KMS-11 (cell line): ENCODE measurements around the gene SLC22A7.

Experiments
- H2AFZ ChIP-seq: fragments of 200-600 bp; sonication (generic); 2 replicates; pipeline ENCODE4 v1.6.1; 2016; ENCODE audit warnings: antibody characterized with exemption, mixed run types, low read depth
- H3K27ac ChIP-seq: fragments of 200-600 bp; sonication (generic); 2 replicates; pipeline ENCODE4 v1.6.1; 2016; ENCODE audit warnings: mild to moderate bottlenecking, mixed run types
- H3K27me3 ChIP-seq: fragments of 200-600 bp; sonication (generic); 2 replicates; pipeline ENCODE4 v1.6.1; 2017; ENCODE audit warnings: mild to moderate bottlenecking, low read depth, mixed run types, moderate library complexity; ENCODE audit not compliant: insufficient read depth
- H3K36me3 ChIP-seq: fragments of 200-600 bp; sonication (generic); 2 replicates; pipeline ENCODE4 v1.6.1; 2017; ENCODE audit warnings: mild to moderate bottlenecking, mixed run types; ENCODE audit not compliant: insufficient read depth
- H3K4me1 ChIP-seq: fragments of 200-600 bp; sonication (generic); 2 replicates; pipeline ENCODE4 v1.6.1; 2016; ENCODE audit warnings: mild to moderate bottlenecking, low read depth, mixed run types; ENCODE audit not compliant: poor library complexity, severe bottlenecking
- H3K4me2 ChIP-seq: fragments of 200-600 bp; sonication (generic); 2 replicates; pipeline ENCODE4 v1.7.0; 2016; ENCODE audit warnings: mild to moderate bottlenecking, mixed run types
- H3K4me3 ChIP-seq: fragments of 200-600 bp; sonication (generic); IDR thresholded peaks from 2 replicates; pipeline ENCODE4 v1.6.1; 2017; ENCODE audit warnings: low read depth, low read length, mixed read lengths; ENCODE audit not compliant: insufficient read depth
- H3K79me2 ChIP-seq: fragments of 200-600 bp; sonication (generic); 2 replicates; pipeline ENCODE4 v1.6.1; 2016; ENCODE audit warnings: low read depth, mixed run types; ENCODE audit not compliant: insufficient read depth
- H3K9ac ChIP-seq: fragments of 200-600 bp; sonication (generic); 2 replicates; pipeline ENCODE4 v1.6.1; 2016; ENCODE audit warnings: mild to moderate bottlenecking, mixed run types
- H4K20me1 ChIP-seq: fragments of 200-600 bp; sonication (generic); 2 replicates; pipeline ENCODE4 v1.6.1; 2016; ENCODE audit warnings: mild to moderate bottlenecking, mixed run types; ENCODE audit not compliant: insufficient read depth
- CTCF ChIP-seq: fragments of 200-600 bp; sonication (generic); conservative IDR thresholded peaks from 2 replicates; pipeline ENCODE4 v1.6.1; 2017; ENCODE audit warnings: low read depth, mild to moderate bottlenecking, antibody characterized with exemption, low read length, moderate library complexity, mixed read lengths

Gene SLC22A7

GRCh38 chr6:43283905-43284304 is 14.2 kb upstream of the SLC22A7 start:
- no peak overlapping the region for H3K27ac ChIP-seq
- no peaks in the 10 kb centered on the region for H4K20me1 ChIP-seq
- H3K4me3 ChIP-seq: no peak overlapping the region
- no peak overlapping the region for H3K4me2 ChIP-seq
- peaks cover 21% of the 10 kb centered on the region for H3K27me3 ChIP-seq
- no peak overlapping the region for H2AFZ ChIP-seq
- H3K36me3 ChIP-seq: no peaks in the 10 kb centered on the region
- no peaks in the 10 kb centered on the region for H3K79me2 ChIP-seq
- H3K4me1 ChIP-seq: no peaks in the 10 kb centered on the region
- no peak overlapping the region for H3K9ac ChIP-seq
- no peak for TF ChIP-seq CTCF

DNA sequence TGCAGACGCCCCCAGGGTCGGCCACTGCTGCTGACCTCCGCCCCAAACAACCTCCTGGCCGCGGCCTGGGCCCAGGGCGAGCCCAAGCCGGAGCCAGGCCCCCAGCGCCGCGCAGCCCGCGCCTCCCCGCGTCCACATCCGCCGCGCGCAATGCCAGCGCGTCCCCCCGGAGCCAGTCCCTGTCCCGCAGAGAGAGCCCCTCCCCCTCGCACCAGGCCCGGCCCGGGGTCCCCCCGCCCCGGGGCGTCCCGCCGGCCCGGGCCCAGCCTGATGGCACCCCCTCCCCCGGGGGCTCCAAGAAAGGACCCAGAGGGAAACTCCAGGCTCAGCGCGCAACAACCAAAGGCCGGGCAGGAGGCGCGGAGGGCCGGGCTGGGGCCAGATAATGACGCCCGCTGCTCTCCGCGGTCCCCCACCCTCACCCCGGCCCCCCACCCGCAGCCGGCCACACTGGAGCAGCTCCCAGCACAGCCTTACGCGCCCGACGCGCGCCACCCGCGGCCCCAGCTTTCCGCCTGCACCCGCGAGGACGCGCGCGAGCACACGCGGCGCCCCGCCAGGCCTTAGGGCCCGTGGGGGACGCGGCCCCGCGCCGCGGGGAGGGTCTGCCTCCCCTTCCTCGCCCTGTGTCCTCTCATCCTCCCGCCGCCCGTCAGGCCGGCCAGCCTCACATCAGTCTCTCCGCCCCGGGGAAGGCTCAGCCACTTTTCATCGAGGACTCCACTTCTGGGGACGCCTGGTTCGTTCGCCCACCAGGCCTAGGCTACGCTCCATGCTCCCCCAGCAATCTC is 12.9 kb upstream of the SLC22A7 start:
- H3K79me2 ChIP-seq: no peaks in the 10 kb centered on the region
- no peak for TF ChIP-seq CTCF
- no peak overlapping the region for H2AFZ ChIP-seq
- H4K20me1 ChIP-seq: no peaks in the 10 kb centered on the region
- H3K36me3 ChIP-seq: no peaks in the 10 kb centered on the region
- H3K27ac ChIP-seq: no peak overlapping the region
- no peak overlapping the region for H3K9ac ChIP-seq
- H3K4me2 ChIP-seq: no peak overlapping the region
- no peaks in the 10 kb centered on the region for H3K4me1 ChIP-seq
- no peak overlapping the region for H3K4me3 ChIP-seq
- peaks cover 21% of the 10 kb centered on the region for H3K27me3 ChIP-seq

DNA sequence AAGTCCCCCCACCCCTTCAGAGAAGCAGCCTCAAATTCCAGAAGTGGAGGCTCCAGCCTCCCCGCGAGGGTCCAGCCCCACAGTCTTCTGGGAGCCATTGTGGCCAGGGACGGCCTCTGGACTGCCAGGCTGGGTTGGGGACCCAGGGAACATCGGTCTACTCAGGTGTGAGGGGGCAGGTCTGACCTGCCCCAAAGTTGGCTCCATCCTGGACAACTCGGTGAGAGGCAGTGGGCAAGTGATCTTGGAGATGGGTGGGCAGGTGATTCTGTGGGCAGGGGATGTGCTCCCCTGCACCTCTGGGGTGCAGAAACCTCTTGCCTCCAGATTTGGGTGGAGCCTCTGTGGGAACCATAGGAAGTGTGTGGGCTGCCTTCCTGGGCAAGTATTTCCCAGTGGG is 12.2 kb upstream of the SLC22A7 start:
- peaks cover 21% of the 10 kb centered on the region for H3K27me3 ChIP-seq
- H3K4me1 ChIP-seq: no peaks in the 10 kb centered on the region
- no peak overlapping the region for H2AFZ ChIP-seq
- H4K20me1 ChIP-seq: no peaks in the 10 kb centered on the region
- no peaks in the 10 kb centered on the region for H3K79me2 ChIP-seq
- no peak for TF ChIP-seq CTCF
- no peaks in the 10 kb centered on the region for H3K36me3 ChIP-seq
- H3K4me2 ChIP-seq: no peak overlapping the region
- H3K27ac ChIP-seq: no peak overlapping the region
- no peak overlapping the region for H3K9ac ChIP-seq
- no peak overlapping the region for H3K4me3 ChIP-seq

DNA sequence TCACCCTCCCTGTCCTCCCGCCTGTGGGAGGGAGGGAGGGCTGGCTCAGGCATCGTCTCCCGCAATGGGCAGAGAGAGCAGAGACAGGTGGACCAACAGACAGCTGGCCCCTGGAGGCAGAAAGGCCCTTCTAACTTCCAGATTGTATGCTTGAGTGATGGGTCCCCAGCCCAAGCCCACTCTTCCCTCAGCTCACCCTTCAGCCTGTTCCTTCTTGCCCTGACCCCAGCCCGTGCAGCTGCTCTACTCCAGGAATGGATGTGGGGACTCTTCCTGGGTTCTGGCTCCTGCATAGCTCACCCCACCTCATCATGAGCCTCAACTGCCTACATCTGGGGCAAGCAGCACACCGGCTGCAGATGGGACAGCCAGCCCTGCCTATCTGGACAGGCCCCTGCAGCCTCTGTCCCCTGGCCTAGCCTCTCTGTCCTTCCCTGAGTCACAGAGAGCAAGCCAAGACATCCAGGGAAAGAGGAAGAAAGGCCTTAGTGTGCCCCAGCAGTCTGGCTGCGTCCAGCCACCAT is 11.5 kb upstream of the SLC22A7 start:
- Histone ChIP-seq H3K27me3 (peaks cover 21% of the 10 kb centered on the region), H3K9ac (no peak overlapping the region), H3K27ac (no peak overlapping the region), H3K36me3 (no peaks in the 10 kb centered on the region), H3K4me2 (no peak overlapping the region), H3K79me2 (no peaks in the 10 kb centered on the region), H3K4me1 (no peaks in the 10 kb centered on the region), H4K20me1 (no peaks in the 10 kb centered on the region), H2AFZ (no peak overlapping the region), H3K4me3 (no peak overlapping the region)
- no peak for TF ChIP-seq CTCF
